ENCODE data around the gene TMEM61. TPM values are rescaled to one million over a fixed set of nuclear protein-coding genes. Genes with fewer than 3 reads are reported as not detected.

The TMEM61 gene
- total RNA-seq, 1 donor from 2014 or later = not detected

- Histone ChIP-seq H3K9ac (no peak overlapping the region), H3F3A (ENCODE audit: low read depth) (no peaks in the 10 kb centered on the region), H3K4me2 (no peak overlapping the region), H3K4me1 (no peaks in the 10 kb centered on the region), H3K27me3 (no peaks in the 10 kb centered on the region), H3K79me2 (ENCODE audit: low read depth) (no peaks in the 10 kb centered on the region), H4K20me1 (ENCODE audit: low read depth) (no peaks in the 10 kb centered on the region), H2AFZ (replicated peaks) (no peak overlapping the region), H3K4me3 (no peak overlapping the region), H3K9me3 (ENCODE audit: low read depth) (no peaks in the 10 kb centered on the region), H3K27ac (no peak overlapping the region), H3K36me3 (no peaks in the 10 kb centered on the region)
- TF ChIP-seq CTCF (IDR thresholded peaks at IDR 0.05) = no peak
- no peak for TF ChIP-seq EZH2phosphoT487 (IDR thresholded peaks at IDR 0.05)
- no peak for TF ChIP-seq EZH2 (IDR thresholded peaks at IDR 0.05)
- H3K9me3 Mint-ChIP-seq = peaks cover 5% of the 10 kb centered on the region
- H3K27me3 Mint-ChIP-seq (ENCODE audit: insufficient read depth, low read depth) = peaks cover 6% of the 10 kb centered on the region
- DNase-seq (ENCODE audit: low spot score) = no peak
- no peak overlapping the region for H3K27ac Mint-ChIP-seq
- H3K4me3 Mint-ChIP-seq = no peak overlapping the region
- peaks cover 12% of the 10 kb centered on the region for H3K4me1 Mint-ChIP-seq
- no peaks in the 10 kb centered on the region for H3K36me3 Mint-ChIP-seq
These were observed 35.0 kb upstream of the TMEM61 start for GRCh38 chr1:54945393-54945936.

GRCh38 chr1:54947540-54947939 lies 32.9 kb upstream of the TMEM61 start:
- Histone ChIP-seq H3K9me3 (ENCODE audit: low read depth) (no peaks in the 10 kb centered on the region), H3K27ac (no peak overlapping the region), H3K27me3 (no peaks in the 10 kb centered on the region), H3K79me2 (ENCODE audit: low read depth) (no peaks in the 10 kb centered on the region), H3K36me3 (no peaks in the 10 kb centered on the region), H3K4me3 (no peak overlapping the region), H3F3A (ENCODE audit: low read depth) (no peaks in the 10 kb centered on the region), H3K4me1 (no peaks in the 10 kb centered on the region), H3K9ac (no peak overlapping the region), H3K4me2 (no peak overlapping the region), H4K20me1 (ENCODE audit: low read depth) (no peaks in the 10 kb centered on the region), H2AFZ (replicated peaks) (no peak overlapping the region)
- Mint-ChIP-seq H3K4me3 (no peak overlapping the region), H3K4me1 (peaks cover 18% of the 10 kb centered on the region), H3K27me3 (ENCODE audit: insufficient read depth, low read depth) (peaks cover 5% of the 10 kb centered on the region), H3K36me3 (no peaks in the 10 kb centered on the region), H3K27ac (no peak overlapping the region), H3K9me3 (no peaks in the 10 kb centered on the region)
- DNase-seq (ENCODE audit: low spot score) = no peak
- no peak for TF ChIP-seq CTCF (IDR thresholded peaks at IDR 0.05)
- TF ChIP-seq EZH2phosphoT487 (IDR thresholded peaks at IDR 0.05) = no peak
- TF ChIP-seq EZH2 (IDR thresholded peaks at IDR 0.05) = no peak

GRCh38 chr1:54949053-54949452 lies 31.4 kb upstream of the TMEM61 start:
- Histone ChIP-seq H3K79me2 (ENCODE audit: low read depth) (no peaks in the 10 kb centered on the region), H3K4me1 (no peaks in the 10 kb centered on the region), H3K36me3 (no peaks in the 10 kb centered on the region), H3K27ac (no peak overlapping the region), H3K9ac (no peak overlapping the region), H4K20me1 (ENCODE audit: low read depth) (no peaks in the 10 kb centered on the region), H3K4me2 (no peak overlapping the region), H3F3A (ENCODE audit: low read depth) (no peaks in the 10 kb centered on the region), H3K4me3 (no peak overlapping the region), H3K9me3 (ENCODE audit: low read depth) (no peaks in the 10 kb centered on the region), H3K27me3 (no peaks in the 10 kb centered on the region), H2AFZ (replicated peaks) (no peak overlapping the region)
- no peak for DNase-seq (ENCODE audit: low spot score)
- TF ChIP-seq CTCF (IDR thresholded peaks at IDR 0.05) (no peak), EZH2 (IDR thresholded peaks at IDR 0.05) (no peak), EZH2phosphoT487 (IDR thresholded peaks at IDR 0.05) (no peak)
- H3K4me1 Mint-ChIP-seq = peaks cover 18% of the 10 kb centered on the region
- no peaks in the 10 kb centered on the region for H3K36me3 Mint-ChIP-seq
- H3K9me3 Mint-ChIP-seq = peaks cover 1% of the 10 kb centered on the region
- peaks cover 4% of the 10 kb centered on the region for H3K27me3 Mint-ChIP-seq (ENCODE audit: insufficient read depth, low read depth)
- no peak overlapping the region for H3K27ac Mint-ChIP-seq
- no peak overlapping the region for H3K4me3 Mint-ChIP-seq

All from neural progenitor cell (in vitro differentiated cells).